H1 (cell line): ENCODE data around the gene ABCF3. TPM values are rescaled to one million over a fixed set of nuclear protein-coding genes. Genes with fewer than 3 reads are reported as not detected.

Source experiments
- CTCF ChIA-PET: fragments of 300-600 bp; sonication (Branson Sonifier 250); formaldehyde crosslinking; loops from one replicate; lab custom pipeline; 2021; ENCODE audit not compliant: partially characterized antibody; lab: Charles Lee
- POLR2A ChIA-PET: fragments of 300-600 bp; sonication (Branson Sonifier 250); formaldehyde crosslinking; loops from one replicate; lab custom pipeline; 2021; ENCODE audit warnings: inconsistent platforms; ENCODE audit not compliant: partially characterized antibody; lab: Charles Lee
- DNase-seq, 2 experiments: peaks; one replicate each; pipeline versions ENCODE4 v3.0.0 to v3.0.0-alpha.2; 2010 to 2022; ENCODE audit warnings: low spot score in 2 of 2, low read depth in 1 of 2, mixed read lengths in 1 of 2
- FAIRE-seq: peaks from 2 replicates; lab custom pipeline; 2011; peaks lifted over from hg19 to GRCh38; lab: Jason Lieb, UNC
- H2AFZ ChIP-seq: 2 replicates; pipeline ENCODE4 v1.8.1; 2012; ENCODE audit warnings: low read length, inconsistent platforms
- H2AK5ac ChIP-seq: 2 replicates; pipeline ENCODE4 v1.6.1; 2013; ENCODE audit warnings: low read depth, low read length
- H2BK120ac ChIP-seq: replicated peaks from 2 replicates; pipeline ENCODE3; 2013; ENCODE audit warnings: low read depth, low read length, inconsistent platforms
- H2BK12ac ChIP-seq: 2 replicates; pipeline ENCODE4 v1.6.1; 2013; ENCODE audit warnings: low read depth, low read length
- H2BK15ac ChIP-seq: 2 replicates; pipeline ENCODE4 v1.6.1; 2013; ENCODE audit warnings: low read length
- H2BK20ac ChIP-seq: 2 replicates; pipeline ENCODE4 v1.6.1; 2013; ENCODE audit warnings: low read length
- H2BK5ac ChIP-seq: 2 replicates; pipeline ENCODE4 v1.6.1; 2013; ENCODE audit warnings: low read depth, low read length
- H3K14ac ChIP-seq: 2 replicates; pipeline ENCODE4 v1.6.1; 2013; ENCODE audit warnings: inconsistent platforms; ENCODE audit not compliant: insufficient read length
- H3K18ac ChIP-seq: 2 replicates; pipeline ENCODE4 v1.6.1; 2013; ENCODE audit warnings: low read length; ENCODE audit errors: extremely low read depth
- H3K23ac ChIP-seq: 2 replicates; pipeline ENCODE4 v1.6.1; 2013; ENCODE audit warnings: inconsistent platforms; ENCODE audit not compliant: insufficient read length
- H3K23me2 ChIP-seq: 2 replicates; pipeline ENCODE4 v1.6.1; 2013; ENCODE audit warnings: low read depth, low read length
- H3K27ac ChIP-seq: 2 replicates; pipeline ENCODE4 v1.6.1; 2011; ENCODE audit warnings: low read depth, low read length, inconsistent platforms
- H3K27me3 ChIP-seq, 4 experiments: replicated peaks in 1 of 4; 1 replicate in 1 of 4; 2 replicates in 3 of 4; pipeline versions ENCODE4 v1.6.1 to v1.8.1; 2011 to 2013; ENCODE audit warnings: low read length in 3 of 4, mild to moderate bottlenecking in 3 of 4, inconsistent platforms in 2 of 4, mixed read lengths in 2 of 4, moderate library complexity in 1 of 4; ENCODE audit not compliant: control insufficient read depth in 3 of 4, insufficient read depth in 3 of 4; ENCODE audit errors: extremely low read depth in 1 of 4
- H3K36me3 ChIP-seq, 4 experiments: 2 replicates each; pipeline versions ENCODE4 v1.6.1 to v1.8.1; 2011 to 2013; ENCODE audit warnings: mild to moderate bottlenecking in 4 of 4, low read length in 3 of 4, moderate library complexity in 2 of 4, control low read depth in 1 of 4, inconsistent platforms in 1 of 4; ENCODE audit not compliant: insufficient read depth in 4 of 4, control insufficient read depth in 2 of 4
- H3K4ac ChIP-seq: replicated peaks from 2 replicates; pipeline ENCODE3; 2013; ENCODE audit warnings: low read length, low read depth, mixed read lengths, inconsistent platforms; ENCODE audit not compliant: insufficient read length
- H3K4me1 ChIP-seq, 4 experiments: replicated peaks in 1 of 4; 1 replicate in 1 of 4; 2 replicates in 3 of 4; pipeline versions ENCODE4 v1.6.1 to v1.8.1; 2011 to 2013; ENCODE audit warnings: low read length in 3 of 4, inconsistent platforms in 2 of 4, mixed read lengths in 1 of 4; ENCODE audit not compliant: insufficient read depth in 4 of 4, control insufficient read depth in 3 of 4
- H3K4me2 ChIP-seq, 2 experiments: 2 replicates each; pipeline versions ENCODE4 v1.6.1 to v1.8.1; 2011 to 2013; ENCODE audit warnings: low read depth in 2 of 2, low read length in 2 of 2, control low read depth in 1 of 2, inconsistent platforms in 1 of 2, mild to moderate bottlenecking in 1 of 2; ENCODE audit not compliant: insufficient read depth in 1 of 2
- H3K4me3 ChIP-seq, 4 experiments: fragments of 200-600, 300-600 bp in 1 of 4; sonication (generic), shearing (Covaris generic), sonication (Bioruptor Twin) in 1 of 4; 2 replicates each; pipeline versions ENCODE4 v1.5.1 to v1.8.1; 2011 to 2016; ENCODE audit warnings: low read length in 4 of 4, low read depth in 3 of 4, control low read depth in 2 of 4, inconsistent platforms in 2 of 4, mild to moderate bottlenecking in 2 of 4, mixed read lengths in 1 of 4, moderate library complexity in 1 of 4; ENCODE audit not compliant: insufficient read depth in 2 of 4; ENCODE audit errors: extremely low read depth in 1 of 4
- H3K56ac ChIP-seq: replicated peaks from 2 replicates; pipeline ENCODE3; 2013; ENCODE audit warnings: low read depth, mild to moderate bottlenecking, mixed read lengths, low read length, inconsistent platforms; ENCODE audit not compliant: insufficient read length
- H3K79me1 ChIP-seq: 2 replicates; pipeline ENCODE4 v1.6.1; 2013; ENCODE audit warnings: low read depth, low read length, control low read depth
- H3K79me2 ChIP-seq, 2 experiments: 2 replicates each; pipeline versions ENCODE4 v1.6.1 to v1.8.1; 2012 to 2013; ENCODE audit warnings: low read length in 2 of 2, mild to moderate bottlenecking in 2 of 2, inconsistent platforms in 1 of 2; ENCODE audit not compliant: insufficient read depth in 2 of 2, control insufficient read depth in 1 of 2
- H3K9ac ChIP-seq, 4 experiments: replicated peaks in 1 of 4; 1 replicate in 1 of 4; 2 replicates in 3 of 4; pipeline versions ENCODE4 v1.6.1 to v1.8.1; 2011 to 2013; ENCODE audit warnings: low read depth in 3 of 4, low read length in 3 of 4, control low read depth in 2 of 4, mild to moderate bottlenecking in 2 of 4, moderate library complexity in 2 of 4, inconsistent platforms in 1 of 4; ENCODE audit errors: extremely low read depth in 1 of 4
- H3K9me3 ChIP-seq, 2 experiments: 2 replicates each; pipeline versions ENCODE4 v1.6.1 to v1.8.1; 2012 to 2013; ENCODE audit warnings: mild to moderate bottlenecking in 2 of 2, moderate library complexity in 2 of 2, control low read depth in 1 of 2, inconsistent platforms in 1 of 2, low read depth in 1 of 2, low read length in 1 of 2, mixed read lengths in 1 of 2; ENCODE audit not compliant: insufficient read depth in 2 of 2
- H4K20me1 ChIP-seq, 2 experiments: replicated peaks in 1 of 2; 2 replicates each; pipeline versions ENCODE3 to v1.8.1; 2011 to 2013; ENCODE audit warnings: inconsistent platforms in 2 of 2, low read length in 2 of 2, mild to moderate bottlenecking in 1 of 2; ENCODE audit not compliant: insufficient read depth in 2 of 2, control insufficient read depth in 1 of 2
- H4K5ac ChIP-seq: 2 replicates; pipeline ENCODE4 v1.6.1; 2013; ENCODE audit warnings: low read length, low read depth, mixed read lengths, inconsistent platforms; ENCODE audit not compliant: insufficient read length
- H4K8ac ChIP-seq: 2 replicates; pipeline ENCODE4 v1.8.0; 2013; ENCODE audit warnings: mild to moderate bottlenecking, moderate library complexity, low read length, inconsistent platforms; ENCODE audit not compliant: insufficient read depth; ENCODE audit errors: extremely low read depth
- H4K91ac ChIP-seq: replicated peaks from 2 replicates; pipeline ENCODE3; 2013; ENCODE audit warnings: low read length, mixed read lengths, inconsistent platforms; ENCODE audit not compliant: insufficient read length
- CHD1 ChIP-seq: IDR thresholded peaks from 2 replicates; pipeline ENCODE4 v1.6.1; 2012; ENCODE audit warnings: low read depth, low read length, improper control_type of control experiment
- RBBP5 ChIP-seq: IDR thresholded peaks from 2 replicates; pipeline ENCODE4 v1.7.1; 2012; ENCODE audit warnings: low read depth, mild to moderate bottlenecking, inconsistent platforms, low read length, moderate library complexity, borderline replicate concordance
- SP1 ChIP-seq: IDR thresholded peaks from 2 replicates; pipeline ENCODE4 v1.6.1; 2011; ENCODE audit warnings: low read depth, low read length
- WGBS, 2 experiments: shearing (Covaris generic) in 1 of 2; methylation state at CpG; one replicate each; pipeline versions ENCODE4 v1.1.6 to v1.1.7; 2013 to 2015; ENCODE audit warnings: low lambda C conversion rate in 2 of 2, mixed read lengths in 2 of 2, inconsistent platforms in 1 of 2, low coverage in 1 of 2, missing lambda C conversion rate in 1 of 2; ENCODE audit not compliant: insufficient replicate concordance in 2 of 2, insufficient coverage in 1 of 2, insufficient read length in 1 of 2; ENCODE audit errors: extremely low coverage in 1 of 2, missing lambda C conversion rate in 1 of 2; 5-methylcytosine and 5-hydroxymethylcytosine counted together
- polyA plus RNA-seq, 7 experiments: library from polyadenylated mRNA; depleted of rRNA in 3 of 7; stranded (reverse) in 5 of 7; unstranded in 2 of 7; fragments of >200 nt in 5 of 7; fragments of 200-250 nt in 2 of 7; gene quantifications; 1 replicate in 5 of 7; 2 replicates in 1 of 7; 4 replicates in 1 of 7; pipeline versions ENCODE4 v1.2.1 to v1.2.3, GENCODE V29; 2011 to 2013; ENCODE audit warnings: missing spikeins in 2 of 7, mixed read lengths in 2 of 7
- total RNA-seq: library from RNA; stranded (reverse); fragmentation: NEBNext Ultra II Directional; extraction: Animal tissue kit (Norgen Biotek cat#: 25700); gene quantifications from 2 replicates; pipeline ENCODE4 v1.2.1, GENCODE V29; 2021

ABCF3 gene
- total and polyA plus RNA-seq, 2 of the 8 experiments (the other 6 are each of a cell fraction or from before 2014, with no cell fraction given): 51.6 to 57.8 TPM

- no peak overlapping the region for H4K5ac ChIP-seq
- H3K23ac ChIP-seq: no peak overlapping the region
- no peak for FAIRE-seq
- POLR2A ChIA-PET: interaction anchor here (0.8 to 5.3 kb wide), 4 partner anchors 8 to 30 kb away, joined by 3 to 26 read pairs (median 4); partner anchors contain the start of gene DVL3
- H3K27ac ChIP-seq: no peak overlapping the region
- no peaks in the 10 kb centered on the region for H3K9me3 ChIP-seq
- no peak overlapping the region for H2BK15ac ChIP-seq
- H3K56ac ChIP-seq: no peak overlapping the region
- WGBS, 2 experiments: 94% methylated on average over 6 of the region's 8 CpGs; no CpG with 5 or more reads in 1 of the 2 experiments
- H3K23me2 ChIP-seq: no peaks in the 10 kb centered on the region; the same call in 1 of the 2 replicates
- no peaks in the 10 kb centered on the region for H3K79me2 ChIP-seq
- no peak overlapping the region for H3K4ac ChIP-seq
- no peak overlapping the region for H2BK12ac ChIP-seq
- no peaks in the 10 kb centered on the region for H3K27me3 ChIP-seq
- TF ChIP-seq RBBP5 (no peak), CHD1 (no peak), SP1 (no peak)
- H4K20me1 ChIP-seq: peaks cover 5 to 8% of the 10 kb centered on the region in 2 experiments
- H2AK5ac ChIP-seq: no peak overlapping the region
- no peak overlapping the region for H3K4me2 ChIP-seq
- CTCF ChIA-PET: interaction anchor here (1.2 kb wide), 1 partner anchor 60 kb away, joined by 3 read pairs; no protein-coding TSS in a partner anchor
- no peak overlapping the region for H2BK5ac ChIP-seq
- no peak for DNase-seq
- no peak overlapping the region for H3K18ac ChIP-seq
- no peak overlapping the region for H2BK20ac ChIP-seq
- H4K8ac ChIP-seq: no peak overlapping the region
- H3K4me3 ChIP-seq: no peak overlapping the region
- no peak overlapping the region for H3K14ac ChIP-seq
- H3K79me1 ChIP-seq: 0 out of 2 replicates have a peak, but pooled peaks cover 4% of the 10 kb centered on the region
- no peak overlapping the region for H3K9ac ChIP-seq
- H3K4me1 ChIP-seq: no peaks in the 10 kb centered on the region
- no peak overlapping the region for H4K91ac ChIP-seq
- no peak overlapping the region for H2AFZ ChIP-seq
- H3K36me3 ChIP-seq: peaks cover 7 to 59% (median 33%) of the 10 kb centered on the region in 4 experiments
- H2BK120ac ChIP-seq: no peak overlapping the region
These were observed 18.2 kb upstream of the ABCF3 start for GRCh38 chr3:184167786-184168185.
